K562 (cell line): ENCODE results near the gene LACTB. TPM values are rescaled to one million over a fixed set of nuclear protein-coding genes. Genes with fewer than 3 reads are reported as not detected.

ENCODE experiments used
- ATAC-seq: fragments of 200-7000 bp; cut with Tn5 transposase; 3 replicates; pipeline ENCODE4 v1.9.1; 2020; ENCODE audit warnings: moderate library complexity
- BruUV-seq: library from RNA; stranded (reverse); fragments of 400-500 nt; replicated peaks from 2 replicates; lab custom pipeline; 2021; lab: Mats Ljungman, UMichigan
- CTCF ChIA-PET: fragments of 300-600 bp; formaldehyde crosslinking; extraction: SDS; loops from one replicate; lab custom pipeline; 2021; ENCODE audit warnings: low intra/inter-chr PET ratio; lab: Yijun Ruan, JAX
- POLR2A ChIA-PET: fragments of 300-600, 350-650 bp; sonication (Branson Sonifier 250); formaldehyde crosslinking; extraction: SDS; loops from one replicate; lab custom pipeline; 2021; ENCODE audit warnings: antibody characterized with exemption, inconsistent platforms; lab: Yijun Ruan, JAX
- DNase-seq, 4 experiments: peaks; one replicate each; pipeline versions ENCODE4 v3.0.0 to v3.0.0-alpha.2; 2011 to 2018; ENCODE audit warnings: low spot score in 3 of 4, mixed read lengths in 3 of 4; ENCODE audit errors: extremely low read depth in 1 of 4
- FAIRE-seq: peaks from 2 replicates; lab custom pipeline; 2011; peaks lifted over from hg19 to GRCh38; lab: Jason Lieb, UNC
- H2AFZ ChIP-seq: 2 replicates; pipeline ENCODE4 v1.6.0; 2011; ENCODE audit warnings: low read depth, low read length, control low read depth, inconsistent platforms
- H3K27ac ChIP-seq: fragments of 200-600 bp; 3 replicates; pipeline ENCODE4 v1.8.0; 2011; ENCODE audit warnings: low read depth, mild to moderate bottlenecking, control low read depth, inconsistent platforms, low read length, moderate library complexity, mixed read lengths; ENCODE audit errors: extremely low read depth
- H3K27me3 ChIP-seq, 2 experiments: fragments of 300-600 bp in 1 of 2; 2 replicates in 1 of 2; 3 replicates in 1 of 2; pipeline versions ENCODE4 v1.6.0 to v1.8.0; 2011; ENCODE audit warnings: inconsistent platforms in 2 of 2, low read length in 2 of 2, mild to moderate bottlenecking in 1 of 2, mixed read lengths in 1 of 2, moderate library complexity in 1 of 2; ENCODE audit not compliant: control insufficient read depth in 2 of 2, insufficient read depth in 2 of 2
- H3K36me3 ChIP-seq: fragments of 300-600 bp; 3 replicates; pipeline ENCODE4 v1.8.0; 2011; ENCODE audit warnings: mild to moderate bottlenecking, low read length, inconsistent platforms; ENCODE audit not compliant: control insufficient read depth, insufficient read depth
- H3K4me1 ChIP-seq, 2 experiments: fragments of 200-600 bp in 1 of 2; replicated peaks in 1 of 2; 2 replicates in 1 of 2; 3 replicates in 1 of 2; pipeline versions ENCODE4 v1.5.1 to v1.8.0; 2011; ENCODE audit warnings: inconsistent platforms in 2 of 2, low read length in 2 of 2, mild to moderate bottlenecking in 1 of 2, mixed read lengths in 1 of 2, moderate library complexity in 1 of 2; ENCODE audit not compliant: control insufficient read depth in 2 of 2, insufficient read depth in 2 of 2
- H3K4me2 ChIP-seq: 2 replicates; pipeline ENCODE4 v1.6.1; 2011; ENCODE audit warnings: low read length, control low read depth, inconsistent platforms, mixed read lengths; ENCODE audit not compliant: insufficient read depth
- H3K4me3 ChIP-seq: fragments of 200-600 bp; sonication (generic), shearing (Covaris generic); 2 replicates; pipeline ENCODE4 v1.5.1; 2016; ENCODE audit warnings: control low read depth, inconsistent platforms
- H3K79me2 ChIP-seq: fragments of 200-600 bp; 3 replicates; pipeline ENCODE4 v1.8.0; 2011; ENCODE audit warnings: low read length, inconsistent platforms; ENCODE audit not compliant: control insufficient read depth, insufficient read depth
- H3K9ac ChIP-seq, 2 experiments: 2 replicates each; pipeline versions ENCODE4 v1.6.0 to v1.6.1; 2011; ENCODE audit warnings: low read depth in 2 of 2, low read length in 2 of 2, control low read depth in 1 of 2, inconsistent platforms in 1 of 2, mild to moderate bottlenecking in 1 of 2, mixed read lengths in 1 of 2; ENCODE audit not compliant: insufficient read depth in 1 of 2
- H3K9me1 ChIP-seq: one replicate; pipeline ENCODE4 v1.6.0; 2011; ENCODE audit warnings: inconsistent platforms, mild to moderate bottlenecking, low read length, moderate library complexity; ENCODE audit not compliant: control insufficient read depth, insufficient read depth
- H3K9me3 ChIP-seq: replicated peaks from 2 replicates; pipeline ENCODE4 v1.5.1; 2011; ENCODE audit warnings: low read depth, low read length, inconsistent platforms; ENCODE audit not compliant: control insufficient read depth, insufficient read depth
- H4K20me1 ChIP-seq: replicated peaks from 2 replicates; pipeline ENCODE4 v1.6.1; 2011; ENCODE audit warnings: low read length, inconsistent platforms, mixed read lengths; ENCODE audit not compliant: control insufficient read depth, insufficient read depth
- DACH1 ChIP-seq: fragments of 450-650 bp; IDR thresholded peaks from 2 replicates; pipeline ENCODE4 v1.6.1; 2018; ENCODE audit not compliant: partially characterized antibody
- FOXK2 ChIP-seq, 2 experiments: fragments of 450-650 bp; IDR thresholded peaks in 1 of 2; conservative IDR thresholded peaks in 1 of 2; 2 replicates each; pipeline ENCODE4 v1.6.1; 2016; ENCODE audit warnings: low read depth in 2 of 2, mild to moderate bottlenecking in 1 of 2
- GMEB1 ChIP-seq: fragments of 250-450 bp; sonication (Bioruptor Pico); IDR thresholded peaks from 2 replicates; pipeline ENCODE4 v1.4.0; 2020; ENCODE audit warnings: mild to moderate bottlenecking
- HNRNPH1 ChIP-seq: fragments of 200-400 bp; formaldehyde crosslinking; optimal IDR thresholded peaks from 2 replicates; pipeline ENCODE3; 2017; ENCODE audit warnings: low read depth, mild to moderate bottlenecking, low read length, moderate library complexity
- L3MBTL2 ChIP-seq: fragments of 450-650 bp; IDR thresholded peaks from 2 replicates; pipeline ENCODE4 v1.6.1; 2016; ENCODE audit warnings: mild to moderate bottlenecking, moderate library complexity
- SMARCB1 ChIP-seq: IDR thresholded peaks from 2 replicates; pipeline ENCODE4 v1.6.1; 2011; ENCODE audit warnings: improper control_type of control experiment, low read depth; ENCODE audit not compliant: insufficient read length
- STAG1 ChIP-seq: sonication (generic); formaldehyde crosslinking; IDR thresholded peaks from 2 replicates; pipeline ENCODE4 v1.5.0; 2020; ENCODE audit warnings: missing genetic modification reagents, borderline replicate concordance
- ZBTB7A ChIP-seq: IDR thresholded peaks from 2 replicates; pipeline ENCODE4 v1.6.1; 2011; ENCODE audit warnings: low read depth, mild to moderate bottlenecking, low read length, moderate library complexity, borderline replicate concordance; ENCODE audit not compliant: control insufficient read depth
- ZEB2 ChIP-seq: fragments of 450-650 bp; IDR thresholded peaks from 2 replicates; pipeline ENCODE4 v1.6.1; 2016
- ZNF239 ChIP-seq: fragments of 250-450 bp; sonication (Bioruptor Pico); IDR thresholded peaks from 2 replicates; pipeline ENCODE4 v1.4.0; 2020; ENCODE audit warnings: mild to moderate bottlenecking
- WGBS: fragments of 100-300 bp; shearing (Covaris generic); methylation state at CpG from one replicate; pipeline ENCODE4 v1.1.6; 2016; ENCODE audit warnings: low coverage, mixed read lengths; ENCODE audit not compliant: insufficient coverage; ENCODE audit errors: missing lambda C conversion rate; 5-methylcytosine and 5-hydroxymethylcytosine counted together
- in situ Hi-C: fragments of 300-500 bp; cut with MboI; formaldehyde crosslinking; loops from 4 replicates; pipeline ENCODE4 v1.15.0; 2018; ENCODE audit warnings: inconsistent platforms, mixed read lengths
- intact Hi-C: fragments of 100-400 bp; cut with micrococcal nuclease; formaldehyde crosslinking; loops from 2 replicates; pipeline ENCODE4 v1.14.2; 2022
- polyA plus RNA-seq, 8 experiments: library from polyadenylated mRNA; depleted of rRNA in 4 of 8; stranded (reverse) in 5 of 8; unstranded in 3 of 8; fragments of >200 nt; fragmentation: Nextera tagmentation in 2 of 8; fragmentation: Illumina TruSeq in 1 of 8; extraction: Ambion mirVana in 2 of 8; extraction: Trizol in 1 of 8; gene quantifications; 2 replicates each; pipeline versions ENCODE4 v1.2.1 to v1.2.3, GENCODE V29; 2011 to 2014; ENCODE audit warnings: inconsistent platforms in 1 of 8, missing spikeins in 1 of 8
- total RNA-seq, 7 experiments: library from RNA; depleted of rRNA in 6 of 7; stranded (reverse); fragments of >200 nt in 6 of 7; fragmentation: Illumina TruSeq in 2 of 7; extraction: Trizol in 2 of 7; gene quantifications; 2 replicates each; pipeline versions ENCODE4 v1.2.1 to v1.2.3, GENCODE V29; 2011 to 2021; ENCODE audit warnings: low replicate concordance in 1 of 7

The LACTB gene
- total and polyA plus RNA-seq, 9 of the 15 experiments (the other 6 are each of a cell fraction or from before 2014, with no cell fraction given), result 3.1 to 15.5 (median 9.8) TPM

- POLR2A ChIA-PET, result interaction anchor here (0.6 to 1.0 kb wide), 3 partner anchors 14 to 152 kb away, joined by 3 read pairs; no protein-coding TSS in a partner anchor
- H3K27me3 ChIP-seq, result no peaks in the 10 kb centered on the region
- TF ChIP-seq GMEB1 (CRISPR knock-in tag) (no peak), DACH1 (no peak), ZNF239 (CRISPR knock-in tag) (no peak), SMARCB1 (no peak), ZBTB7A (peak; percentile 87), STAG1 (CRISPR knock-in tag) (no peak), FOXK2 (conservative IDR thresholded peaks at IDR 0.05 in 1 of 2, IDR thresholded peaks at IDR 0.05 in 1 of 2; ENCODE audit: low read depth in 2 of 2) (no peak), L3MBTL2 (no peak), ZEB2 (0 out of 2 replicates have a peak, but pooled peaks have one; percentile 25), HNRNPH1 (no peak)
Measured at GRCh38 chr15:63122002-63122875, 578 bp downstream of the LACTB start.

More at GRCh38 chr15:63122002-63122875, 578 bp downstream of the LACTB start:
- DNase-seq (peak; percentile 86 to 96 (median 94)), ATAC-seq (peak; percentile 98), FAIRE-seq (no peak)
- Histone ChIP-seq H3K4me1 (peaks cover 1 to 6% of the 10 kb centered on the region in 2 experiments; a peak in 2 of 5 replicates), H3K9me1 (no peaks in the 10 kb centered on the region), H3K9me3 (peaks cover 6% of the 10 kb centered on the region), H3K27ac (peak overlapping the region; percentile 49; the same call in 2 of the 3 replicates), H3K9ac (peak overlapping the region; percentile 59 to 92), H3K4me3 (peak overlapping the region; percentile 82), H3K4me2 (peak overlapping the region; percentile 75), H3K36me3 (peaks cover 2% of the 10 kb centered on the region; the same call in 1 of the 3 replicates), H3K79me2 (0 out of 3 replicates have a peak, but pooled peaks cover 3% of the 10 kb centered on the region), H4K20me1 (no peaks in the 10 kb centered on the region), H2AFZ (peak overlapping the region; percentile 87)
- WGBS, result under 1% methylated on average over 36 of the region's 59 CpGs
- intact Hi-C loops (no loop called here), in situ Hi-C loops (no loop called here)
- CTCF ChIA-PET, result no interaction called here
- no TSS peak for BruUV-seq
